GM12878 (cell line): ENCODE results near the gene RDM1.

Experiments
- ATF7 ChIP-seq: fragments of 450-650 bp; IDR thresholded peaks from 2 replicates; pipeline ENCODE4 v1.6.1; 2016; ENCODE audit warnings: low read depth, mild to moderate bottlenecking
- CEBPB ChIP-seq, 2 experiments: fragments of 150-350 bp in 1 of 2; IDR thresholded peaks; 2 replicates each; pipeline ENCODE4 v1.6.1; 2012 to 2014; ENCODE audit warnings: low read depth in 2 of 2, low read length in 2 of 2, borderline replicate concordance in 1 of 2, inconsistent platforms in 1 of 2
- CTCF ChIP-seq, 3 experiments: IDR thresholded peaks in 2 of 3; conservative IDR thresholded peaks in 1 of 3; 2 replicates each; pipeline ENCODE4 v1.5.1; 2011; ENCODE audit warnings: low read depth in 3 of 3, low read length in 3 of 3, mild to moderate bottlenecking in 3 of 3, control low read depth in 2 of 3, moderate library complexity in 2 of 3, inconsistent platforms in 1 of 3, mixed read lengths in 1 of 3; ENCODE audit not compliant: control insufficient read depth in 2 of 3, insufficient read depth in 1 of 3; ENCODE audit errors: extremely low read depth in 1 of 3
- PKNOX1 ChIP-seq: fragments of 450-650 bp; IDR thresholded peaks from 2 replicates; pipeline ENCODE4 v1.6.1; 2016; ENCODE audit warnings: mild to moderate bottlenecking
- POLR2A ChIP-seq: IDR thresholded peaks from 2 replicates; pipeline ENCODE4 v1.6.1; 2011; ENCODE audit warnings: low read depth, mild to moderate bottlenecking, low read length
- POLR2AphosphoS5 ChIP-seq: IDR thresholded peaks from 2 replicates; pipeline ENCODE4 v1.6.1; 2011; ENCODE audit warnings: mild to moderate bottlenecking, low read length, inconsistent platforms
- TCF12 ChIP-seq: IDR thresholded peaks from 2 replicates; pipeline ENCODE4 v1.6.1; 2011; ENCODE audit warnings: low read depth, mild to moderate bottlenecking, low read length
- TCF7 ChIP-seq: IDR thresholded peaks from 2 replicates; pipeline ENCODE4 v1.6.1; 2014; ENCODE audit warnings: antibody characterized with exemption, borderline replicate concordance
- ZBTB33 ChIP-seq: fragments of 450-650 bp; IDR thresholded peaks from 2 replicates; pipeline ENCODE4 v1.6.1; 2017; ENCODE audit warnings: mild to moderate bottlenecking

- no peak for TF ChIP-seq PKNOX1
- no peak for TF ChIP-seq CTCF (IDR thresholded peaks at IDR 0.05 in 2 of 3, conservative IDR thresholded peaks at IDR 0.05 in 1 of 3; ENCODE audit: control insufficient read depth in 2 of 3, extremely low read depth in 1 of 3, insufficient read depth in 1 of 3, low read depth in 3 of 3, low read length in 3 of 3)
- TF ChIP-seq POLR2A = no peak
- TF ChIP-seq ZBTB33 = no peak
- no peak for TF ChIP-seq TCF12
- TF ChIP-seq POLR2AphosphoS5 = no peak
- no peak for TF ChIP-seq ATF7
- no peak for TF ChIP-seq TCF7
- no peak for TF ChIP-seq CEBPB (IDR thresholded peaks at IDR 0.05; ENCODE audit: borderline replicate concordance in 1 of 2, low read depth in 2 of 2, low read length in 2 of 2)
These were observed 16.2 kb downstream of the RDM1 start for GRCh38 chr17:35914354-35914753.
